HG03095 (cell line): ENCODE data around the gene TUFM.
A peak's percentile ranks its signal among the peaks of the same experiment; 100 is the strongest.
"Not testable (repeated sequence)": the region's sequence is repeated elsewhere in the genome, so short reads cannot be mapped to it uniquely, and the experiment has no call there.

Experiments
- ATAC-seq: cut with Tn5 transposase; IDR thresholded peaks from one replicate; pipeline ENCODE4 v1.9.1; 2021; ENCODE audit warnings: moderate library complexity; ENCODE audit not compliant: unreplicated experiment

Gene TUFM

GRCh38 chr16:28839004-28839639 lies 7.0 kb downstream of the TUFM start:
- no peak for ATAC-seq

- ATAC-seq: no peak
Observed at GRCh38 chr16:28838558-28838918, 7.6 kb downstream of the TUFM start.

GRCh38 chr16:28837672-28838557 lies 8.2 kb downstream of the TUFM start:
- ATAC-seq: no peak

GRCh38 chr16:28836761-28837064 lies 9.4 kb downstream of the TUFM start:
- ATAC-seq: no peak

GRCh38 chr16:28835864-28836760 lies 10.0 kb downstream of the TUFM start:
- ATAC-seq: no peak

- no peak for ATAC-seq
Observed at GRCh38 chr16:28834873-28835863, 11.0 kb downstream of the TUFM start.

GRCh38 chr16:28834349-28834748 lies 11.8 kb downstream of the TUFM start:
- ATAC-seq: no peak

GRCh38 chr16:28830531-28830930 lies 15.6 kb downstream of the TUFM start:
- no peak for ATAC-seq

GRCh38 chr16:28829747-28830146 lies 16.4 kb downstream of the TUFM start:
- no peak for ATAC-seq

GRCh38 chr16:28826141-28826540 lies 20.0 kb downstream of the TUFM start:
- no peak for ATAC-seq

- no peak for ATAC-seq
Observed at GRCh38 chr16:28824717-28824973, 21.5 kb downstream of the TUFM start.

- ATAC-seq: peak; percentile 57
Observed at GRCh38 chr16:28823873-28824716, 22.1 kb downstream of the TUFM start.

GRCh38 chr16:28823291-28823872 lies 22.8 kb downstream of the TUFM start:
- peak; percentile 13 for ATAC-seq

- ATAC-seq: peak; percentile 50
Observed at GRCh38 chr16:28822520-28823290, 23.4 kb downstream of the TUFM start, which contains the start of gene ATXN2L. Gene ATXN2L (plus strand): TSS chr16:28822999. CDS start chr16:28823260, 261 bp downstream.

GRCh38 chr16:28821874-28822519 lies 24.2 kb downstream of the TUFM start:
- ATAC-seq: no peak

GRCh38 chr16:28820546-28820945 lies 25.6 kb downstream of the TUFM start:
- ATAC-seq: not testable (repeated sequence)

- no peak for ATAC-seq
Observed at GRCh38 chr16:28820016-28820415, 26.1 kb downstream of the TUFM start.
